ENCODE measurements around the gene PSMD4.
A peak's percentile ranks its signal among the peaks of the same experiment; 100 is the strongest.
"Not testable (repeated sequence)": the region's sequence is repeated elsewhere in the genome, so short reads cannot be mapped to it uniquely, and the experiment has no call there.

Gene PSMD4

GRCh38 chr1:151254217-151255213, at the start of gene PSMD4:
TSS of gene PSMD4 (plus strand) at chr1:151254734. CDS start at chr1:151254783, 49 bp downstream.
- Histone ChIP-seq H3K4me3 (peak within 1 kb of the TSS; percentile 82 to 92 (median 92)), H3K27ac (peak within 1 kb of the TSS; percentile 51 to 98 (median 93))

DNA sequence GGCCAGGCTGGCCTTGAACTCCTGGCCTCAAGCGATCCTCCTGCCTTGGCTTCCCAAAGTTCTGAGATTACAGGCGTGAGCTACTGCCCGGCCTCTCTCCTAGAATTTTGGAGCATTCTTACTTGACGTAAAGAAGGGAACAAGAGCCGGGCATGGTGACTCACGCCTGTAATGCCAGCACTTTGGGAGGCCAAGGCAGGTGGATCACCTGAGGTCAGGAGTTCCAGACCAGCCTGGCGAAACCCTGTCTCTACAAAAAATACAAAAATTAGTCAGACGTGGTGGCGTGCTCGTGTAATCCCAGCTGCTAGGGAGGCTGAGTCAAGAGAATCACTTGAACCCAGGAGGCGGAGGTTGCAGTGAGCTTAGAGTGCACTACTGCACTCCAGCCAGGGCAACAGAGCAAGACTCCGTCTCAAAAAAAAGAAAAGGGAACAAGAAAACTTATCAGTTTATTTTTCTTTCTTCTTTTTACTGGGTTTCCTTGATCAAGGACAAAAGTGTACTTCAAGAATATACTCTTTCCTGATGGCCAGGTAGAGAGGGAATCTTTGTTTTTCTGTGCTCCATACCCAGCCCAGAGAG, 49.1 kb upstream of the PSMD4 start:
- not testable (repeated sequence) for H3K4me3 ChIP-seq, H3K27ac ChIP-seq

DNA sequence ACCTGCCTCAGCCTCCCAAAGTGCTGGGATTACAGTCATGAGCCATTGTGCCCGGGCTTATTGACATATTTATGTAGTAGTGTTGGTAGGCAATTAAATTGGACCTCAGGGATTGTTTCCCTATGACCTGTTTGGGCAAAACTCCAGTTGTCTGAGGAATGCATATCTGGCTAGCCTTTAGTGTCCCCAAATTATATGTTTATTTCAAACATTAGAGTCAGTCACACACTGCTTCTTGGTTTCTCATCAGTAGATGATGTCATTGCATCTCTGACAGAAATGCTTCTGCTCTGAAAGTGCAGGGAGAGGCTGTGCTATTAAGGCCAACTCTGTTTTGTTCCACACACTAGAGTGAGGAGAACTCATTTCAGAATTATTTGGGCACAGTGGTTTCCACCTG, 43.7 kb upstream of the PSMD4 start:
- H3K27ac ChIP-seq = no peak overlapping the region

DNA sequence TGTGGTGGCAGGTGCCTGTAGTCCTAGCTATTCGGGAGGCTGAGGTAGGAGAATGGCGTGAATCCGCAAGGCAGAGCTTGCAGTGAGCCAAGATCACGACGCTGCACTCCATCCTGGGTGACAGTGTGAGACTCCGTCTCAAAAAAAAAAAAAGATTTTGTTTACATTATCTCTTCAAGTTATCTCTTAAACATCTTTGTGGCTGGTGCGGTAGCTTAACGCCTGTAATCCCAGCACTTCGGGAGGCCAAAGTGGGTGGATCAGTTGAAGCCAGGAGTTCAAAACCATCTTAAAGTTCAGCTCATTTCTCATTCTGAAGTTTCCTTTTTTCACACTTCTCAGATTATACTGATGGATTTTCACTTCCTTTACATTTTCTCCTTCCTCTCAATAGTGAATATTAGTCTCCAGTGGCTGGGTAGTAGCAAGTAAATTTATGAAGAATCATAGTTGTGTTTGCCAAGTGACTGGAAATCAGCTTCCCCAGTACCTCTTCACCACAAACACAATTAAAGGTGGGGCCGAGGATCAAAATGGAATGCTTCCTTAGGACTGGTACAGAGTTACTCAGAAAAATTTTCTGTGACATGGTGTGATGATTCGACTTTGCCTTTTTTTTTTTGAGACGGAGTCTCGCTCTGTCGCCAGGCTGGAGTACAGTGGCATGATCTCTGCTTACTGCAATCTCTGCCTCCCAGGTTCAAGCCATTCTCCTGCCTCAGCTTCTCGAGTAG, 42.4 kb upstream of the PSMD4 start:
- H3K27ac ChIP-seq = no peak overlapping the region
- H3K4me3 ChIP-seq = no peak overlapping the region

More for the DNA sequence above, 43.7 kb upstream of the PSMD4 start:
- no peak overlapping the region for H3K4me3 ChIP-seq

DNA sequence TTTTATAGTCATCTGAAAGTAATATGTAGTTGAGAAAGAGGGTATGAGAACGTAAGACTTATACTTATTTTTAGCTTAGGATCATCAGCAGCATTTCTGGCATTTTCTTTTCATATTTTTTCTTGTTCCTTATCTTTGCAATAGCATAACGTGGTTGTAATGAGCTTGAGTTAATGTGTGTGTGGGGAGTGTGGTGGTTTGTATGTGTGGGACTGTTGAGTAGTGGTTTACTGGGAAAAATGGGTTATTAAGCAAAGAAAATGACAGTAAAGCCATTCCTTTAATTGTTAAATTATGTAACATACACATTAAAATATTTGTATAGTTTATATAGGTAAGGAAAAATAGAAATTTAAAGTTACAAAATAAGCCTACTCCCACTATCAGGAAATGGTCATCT, 41.0 kb upstream of the PSMD4 start:
- no peak overlapping the region for H3K4me3 ChIP-seq

DNA sequence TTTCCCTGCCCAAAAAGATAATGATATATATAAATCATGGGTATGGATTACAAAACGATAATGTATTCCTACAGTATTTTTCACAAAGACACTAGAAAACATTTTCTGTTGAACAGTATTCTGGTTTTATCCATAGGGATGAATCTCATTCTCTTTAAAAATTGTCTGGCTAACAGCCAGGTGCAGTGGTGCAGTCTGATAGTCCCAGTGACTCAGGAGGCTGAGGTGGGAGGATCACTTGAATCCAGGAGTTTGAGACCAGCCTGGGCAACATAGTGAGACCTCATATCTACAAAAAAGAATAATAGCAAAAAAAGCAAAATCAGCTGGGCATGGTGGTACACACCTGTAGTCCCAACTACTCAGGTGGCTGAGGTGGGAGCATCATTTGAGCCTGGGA, 32.9 kb upstream of the PSMD4 start:
- no peak overlapping the region for H3K27ac ChIP-seq
- no peak overlapping the region for H3K4me3 ChIP-seq

More for the DNA sequence above, 41.0 kb upstream of the PSMD4 start:
- H3K27ac ChIP-seq = no peak overlapping the region

GRCh38 chr1:151222130-151222529, 32.4 kb upstream of the PSMD4 start:
- no peak overlapping the region for H3K4me3 ChIP-seq
- no peak overlapping the region for H3K27ac ChIP-seq

DNA sequence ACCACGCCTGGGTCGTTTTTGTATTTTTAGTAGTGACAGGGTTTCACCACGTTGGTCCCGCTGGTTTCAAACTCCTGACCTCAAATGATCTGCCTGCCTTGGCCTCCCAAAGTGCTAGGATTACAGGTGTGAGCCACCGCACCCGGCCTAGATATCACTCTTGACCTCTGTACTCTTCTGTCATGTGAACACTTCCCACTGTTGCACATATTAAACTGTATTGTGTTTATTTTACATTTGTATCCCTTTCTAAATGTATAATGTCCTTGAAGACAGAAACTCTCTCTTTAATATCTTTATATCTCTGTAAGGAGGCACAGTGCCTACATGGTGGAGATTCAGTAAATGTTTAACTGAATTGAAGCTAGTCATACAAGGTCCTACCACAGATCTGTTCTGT, 19.3 kb upstream of the PSMD4 start:
- H3K4me3 ChIP-seq = no peak overlapping the region
- H3K27ac ChIP-seq = no peak overlapping the region

GRCh38 chr1:151237678-151238466, 16.7 kb upstream of the PSMD4 start:
- Histone ChIP-seq H3K4me3 (no peak overlapping the region), H3K27ac (peak overlapping the region in 3 of 21 experiments; percentile 1 to 19 (median 18))

DNA sequence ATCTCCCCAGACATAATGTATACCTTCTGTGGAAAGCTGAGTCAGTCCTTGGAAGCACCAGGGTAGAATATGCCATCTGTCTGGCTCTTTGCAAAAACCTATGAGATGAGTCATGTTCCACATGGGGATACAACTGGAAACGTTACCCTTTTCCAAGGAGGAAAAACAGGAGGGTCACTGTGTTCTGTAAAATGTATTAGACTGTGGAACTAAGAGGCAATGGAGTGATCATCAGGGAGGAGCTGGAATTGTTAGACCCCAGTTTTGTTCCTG, 16.1 kb upstream of the PSMD4 start:
- Histone ChIP-seq H3K27ac (peak overlapping the region in 1 of 21 experiments; percentile 19), H3K4me3 (no peak overlapping the region)

GRCh38 chr1:151242442-151242841, 12.1 kb upstream of the PSMD4 start:
- Histone ChIP-seq H3K4me3 (no peak overlapping the region), H3K27ac (no peak overlapping the region)

- H3K27ac ChIP-seq = no peak overlapping the region
- H3K4me3 ChIP-seq = no peak overlapping the region
These were observed 10.8 kb upstream of the PSMD4 start for GRCh38 chr1:151243683-151244216.

DNA sequence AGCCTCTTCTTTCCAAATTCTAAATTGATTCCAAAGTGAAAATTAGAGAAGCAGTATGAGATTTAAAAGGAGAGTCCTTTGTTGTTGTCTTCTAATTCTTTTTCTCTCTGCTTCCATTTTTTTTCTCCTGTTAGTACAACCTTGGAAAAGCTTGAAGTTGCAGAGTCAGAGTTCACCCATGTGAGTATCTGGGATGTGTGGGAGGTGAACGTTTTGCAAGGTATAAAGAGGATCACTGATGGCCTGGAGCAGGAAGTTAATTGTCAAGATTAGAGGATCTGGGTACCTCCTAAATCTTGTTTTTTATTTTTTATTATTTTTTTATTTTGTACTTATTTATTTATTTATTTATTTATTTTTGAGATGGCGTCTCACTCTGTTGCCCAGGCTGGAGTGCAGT, 7.7 kb upstream of the PSMD4 start:
- H3K27ac ChIP-seq = peak overlapping the region in 1 of 21 experiments; percentile 24
- no peak overlapping the region for H3K4me3 ChIP-seq

DNA sequence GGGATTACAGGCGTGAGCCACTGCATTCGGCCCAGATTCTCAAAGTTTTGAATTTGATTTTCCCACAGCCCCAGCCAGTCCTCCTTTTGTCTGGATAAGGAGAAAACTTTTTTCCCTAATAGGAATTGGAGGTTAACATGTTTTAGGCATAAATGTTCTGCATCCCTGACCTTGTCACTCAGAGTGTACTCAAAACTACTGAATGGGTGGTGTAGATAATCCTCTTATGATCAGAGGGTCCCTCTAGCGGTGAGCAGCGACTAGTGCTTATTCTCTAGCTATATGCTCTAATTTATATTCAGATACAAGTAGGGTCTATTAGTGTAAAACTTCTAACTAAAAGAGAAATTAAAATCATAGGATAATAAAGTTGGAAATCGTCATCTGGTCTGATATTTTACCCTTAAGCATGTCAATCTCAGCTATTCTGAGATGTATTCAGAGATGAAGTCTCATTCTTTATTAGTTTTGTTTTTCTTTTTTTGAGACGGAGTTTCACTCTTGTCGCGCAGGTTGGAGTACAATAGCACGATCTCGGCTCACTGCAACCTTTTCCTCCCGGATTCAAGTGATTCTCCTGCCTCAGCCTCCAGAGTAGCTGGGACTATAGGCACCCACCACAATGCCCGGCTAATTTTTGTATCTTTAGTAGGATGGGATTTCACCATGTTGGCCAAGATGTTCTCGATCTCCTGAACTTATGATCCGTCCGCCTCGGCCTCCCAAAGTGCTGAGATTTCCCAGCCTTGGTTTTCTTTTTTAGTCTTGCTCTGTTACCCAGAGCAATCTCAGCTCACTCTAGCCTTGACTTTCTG, 2.7 kb upstream of the PSMD4 start:
- Histone ChIP-seq H3K27ac (no peak overlapping the region), H3K4me3 (no peak overlapping the region)

GRCh38 chr1:151255381-151255780, 847 bp downstream of the PSMD4 start:
- peak overlapping the region; percentile 82 to 92 (median 92) for H3K4me3 ChIP-seq
- peak overlapping the region in 17 of 21 experiments; percentile 88 to 98 (median 93) for H3K27ac ChIP-seq

DNA sequence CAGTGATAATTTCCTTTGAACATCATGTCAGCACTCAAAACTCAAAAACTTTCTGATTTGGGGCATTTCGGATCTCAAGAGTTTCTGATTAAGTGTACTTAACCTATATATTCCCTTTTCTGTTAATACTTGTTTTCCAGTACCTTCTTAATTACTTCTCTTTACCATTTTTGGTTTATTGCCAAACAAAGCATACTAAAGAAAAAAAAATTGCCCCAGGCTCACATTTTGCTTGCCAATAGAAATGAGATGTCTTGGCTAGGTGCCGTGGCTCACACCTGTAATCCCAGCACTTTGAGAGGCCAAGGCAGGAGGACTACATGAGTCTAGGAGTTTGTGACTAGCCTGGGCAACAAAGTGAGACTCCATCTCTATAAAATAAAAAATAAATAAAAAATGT, 4.8 kb downstream of the PSMD4 start:
- H3K4me3 ChIP-seq = no peak overlapping the region

GRCh38 chr1:151265446-151266236, 11.1 kb downstream of the PSMD4 start:
- no peak overlapping the region for H3K4me3 ChIP-seq
- no peak overlapping the region for H3K27ac ChIP-seq

More for the DNA sequence above, 4.8 kb downstream of the PSMD4 start:
- H3K27ac ChIP-seq = no peak overlapping the region

DNA sequence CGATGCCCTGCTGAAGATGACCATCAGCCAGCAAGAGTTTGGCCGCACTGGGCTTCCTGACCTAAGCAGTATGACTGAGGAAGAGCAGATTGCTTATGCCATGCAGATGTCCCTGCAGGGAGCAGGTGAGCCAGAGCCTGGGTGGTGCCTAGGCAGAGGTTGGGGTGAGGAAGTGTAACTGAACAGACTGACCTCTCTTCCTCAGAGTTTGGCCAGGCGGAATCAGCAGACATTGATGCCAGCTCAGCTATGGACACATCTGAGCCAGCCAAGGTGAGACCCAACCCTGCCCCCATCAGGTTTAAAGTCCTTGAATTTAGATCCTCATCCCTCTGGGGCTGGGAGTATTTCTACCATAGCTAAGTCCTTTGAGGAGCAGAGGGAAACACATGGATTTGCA, 11.8 kb downstream of the PSMD4 start:
- Histone ChIP-seq H3K4me3 (no peak overlapping the region), H3K27ac (no peak overlapping the region)
